ENCODE results near the gene MINAR1.

The MINAR1 gene

DNA sequence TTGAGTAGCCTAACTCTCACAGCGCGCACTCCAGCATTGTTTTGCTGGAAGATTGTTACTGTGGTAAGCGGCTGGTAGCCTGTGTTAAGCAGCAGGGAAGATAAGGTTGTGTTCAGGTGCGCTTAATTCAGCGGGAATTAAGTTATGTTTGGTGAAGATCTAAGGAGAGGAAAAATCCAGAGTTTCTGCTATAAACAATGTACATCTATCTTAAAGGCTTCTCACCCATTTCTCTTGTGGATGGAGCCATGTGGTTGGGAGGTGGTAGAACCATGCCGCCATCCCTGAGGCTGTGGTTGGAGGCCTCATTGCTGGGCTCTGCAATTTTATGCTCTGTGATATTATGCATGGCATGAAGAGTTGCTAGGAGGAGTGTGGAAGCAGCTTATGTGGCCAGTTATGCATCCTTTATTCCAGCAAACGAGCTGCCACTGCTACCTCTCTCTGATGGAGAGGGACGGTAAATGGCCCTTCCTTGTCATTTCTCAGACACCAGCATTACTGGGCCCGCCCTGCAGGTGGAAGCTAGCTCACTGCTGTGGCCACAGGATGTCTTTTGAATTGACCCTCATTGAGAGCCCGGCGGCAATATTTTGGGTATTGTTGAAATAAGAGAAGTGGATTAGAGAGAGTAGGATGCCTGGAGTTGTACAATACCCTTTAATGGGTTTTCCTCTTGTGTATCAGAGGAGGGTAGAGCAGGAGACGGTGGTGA lies 1.3 kb downstream of the MINAR1 start:
- no peak for DNase-seq

DNA sequence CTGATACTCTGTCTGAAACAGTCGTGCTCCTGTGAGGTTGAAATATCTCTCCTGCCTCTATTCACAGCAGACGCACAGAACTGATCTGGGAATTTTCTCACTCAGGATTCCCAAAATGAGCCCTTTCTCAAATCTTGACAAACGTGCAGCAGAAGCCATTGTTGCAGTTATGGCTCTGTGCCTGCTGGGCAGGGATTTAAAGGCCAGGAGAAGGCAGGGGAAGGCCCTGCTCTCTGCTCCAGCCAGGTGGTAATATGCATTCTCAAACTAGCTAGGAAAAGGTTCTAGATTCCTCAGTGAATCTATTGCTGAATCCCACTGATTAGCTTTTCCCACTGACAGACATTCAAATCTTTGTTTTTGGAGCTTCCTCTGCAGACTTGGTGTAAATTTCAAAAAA lies 2.2 kb downstream of the MINAR1 start:
- DNase-seq, result no peak

DNA sequence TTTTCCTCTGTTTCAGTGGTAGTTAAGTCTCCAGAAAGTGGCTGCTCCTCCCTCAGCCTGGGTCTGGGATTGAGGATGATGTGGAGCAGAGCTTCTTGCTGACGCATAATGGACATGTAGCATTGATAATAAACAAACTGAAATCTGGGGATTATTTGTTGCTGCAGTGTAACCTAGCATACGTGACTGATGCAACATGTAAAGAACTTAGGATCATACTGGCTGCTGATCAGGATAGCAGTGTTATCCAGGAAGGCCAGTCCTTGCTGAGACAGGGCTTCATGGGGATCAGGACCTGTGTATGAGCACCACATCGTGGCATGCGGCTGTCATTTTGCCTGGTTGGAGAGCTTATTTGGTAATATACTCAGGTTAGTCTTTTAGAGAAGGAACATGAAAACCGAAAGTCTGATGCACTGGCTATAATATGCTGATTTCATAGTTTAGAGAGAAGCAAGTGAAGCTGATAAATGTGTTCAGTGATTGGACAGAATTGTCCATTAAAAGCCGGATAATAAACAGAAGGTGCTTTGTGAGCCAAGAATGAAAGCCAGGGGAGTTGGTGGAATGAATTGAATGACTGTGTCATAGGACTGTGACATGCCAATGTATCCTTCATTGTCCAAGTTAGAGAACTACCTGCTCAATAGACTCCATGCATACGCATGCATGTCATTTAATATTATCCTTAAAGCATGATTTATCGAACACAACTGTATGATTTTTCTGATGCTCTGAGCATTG lies 4.1 kb downstream of the MINAR1 start:
- no peak for DNase-seq

DNA sequence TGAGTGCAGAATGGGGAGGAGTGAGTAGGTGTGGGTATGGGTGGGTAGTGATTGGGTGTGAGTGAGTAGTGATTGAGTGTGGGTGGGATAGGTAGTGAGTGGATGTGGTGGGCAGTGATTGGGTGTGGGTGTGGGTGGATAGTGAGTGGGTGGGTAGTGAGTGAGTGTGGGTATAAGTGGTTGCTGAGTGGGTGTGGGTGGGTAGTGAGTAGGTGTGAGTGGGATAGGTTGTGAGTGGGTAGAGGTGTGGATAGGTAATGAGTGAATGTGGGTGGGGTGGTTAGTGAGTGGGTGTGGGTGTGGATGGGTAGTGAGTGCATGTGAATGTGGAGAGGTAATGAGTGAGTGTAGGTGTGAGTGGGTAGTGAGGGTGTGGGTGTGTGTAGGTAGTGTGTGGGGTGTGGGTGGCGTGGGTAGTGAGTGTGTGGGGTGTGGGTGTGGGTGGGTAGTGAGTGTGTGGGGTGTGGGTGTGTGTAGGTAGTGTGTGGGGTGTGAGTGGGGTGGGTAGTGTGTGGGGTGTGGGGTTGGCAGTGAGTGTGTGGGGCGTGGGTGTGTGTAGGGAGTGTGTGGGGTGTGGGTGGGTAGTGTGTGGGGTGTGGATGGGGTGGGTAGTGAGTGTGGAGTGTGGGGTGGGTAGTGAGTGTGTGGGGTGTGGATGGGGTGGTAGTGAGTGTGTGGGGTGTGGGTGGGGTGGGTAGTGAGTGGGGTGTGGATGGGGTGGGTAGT lies 5.3 kb downstream of the MINAR1 start:
- no peak for DNase-seq

DNA sequence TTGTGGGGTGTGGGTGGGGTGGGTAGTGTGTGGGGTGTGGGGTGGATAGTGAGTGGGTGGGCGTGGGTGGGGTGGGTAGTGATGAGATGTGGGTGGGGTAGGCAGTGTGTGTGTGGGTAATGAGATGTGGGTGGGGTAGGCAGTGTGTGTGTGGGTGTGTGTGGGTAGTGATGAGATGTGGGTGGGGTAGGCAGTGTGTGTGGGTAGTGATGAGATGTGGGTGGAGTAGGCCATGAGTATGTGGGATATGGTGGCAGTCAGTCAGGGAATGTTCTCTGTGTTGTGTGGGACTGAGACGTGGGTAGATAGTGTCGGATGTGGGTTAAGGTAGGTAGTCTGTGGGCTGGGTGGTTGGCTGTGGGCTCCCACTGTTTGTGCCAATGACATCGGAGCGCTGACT lies 7.1 kb downstream of the MINAR1 start:
- no peak for DNase-seq

DNA sequence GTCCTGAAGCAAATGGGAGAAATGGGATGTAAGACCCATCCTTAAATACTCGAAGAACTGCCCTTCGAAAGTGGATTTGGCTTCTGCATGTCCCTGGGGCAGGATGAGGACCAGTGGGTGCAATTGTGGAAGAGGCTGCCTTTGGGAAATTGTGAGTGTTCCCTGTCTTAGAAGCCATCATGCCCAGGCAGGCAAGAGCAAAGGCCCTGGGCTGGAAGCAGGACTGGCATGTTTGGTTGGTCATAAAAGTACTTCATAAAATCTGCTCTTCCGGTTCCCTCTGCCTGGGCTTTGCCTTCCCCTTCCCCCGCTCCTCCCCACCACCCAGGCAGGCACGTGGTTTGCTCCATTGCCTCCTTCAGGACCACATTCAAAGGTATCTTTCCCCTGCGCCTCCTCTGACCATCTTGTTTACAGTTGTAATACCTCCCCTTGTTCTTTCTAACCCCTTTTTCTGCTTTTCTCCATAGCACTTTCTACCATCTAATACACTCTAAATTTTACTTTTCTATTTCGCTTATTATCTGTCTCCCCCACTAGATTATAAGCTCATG lies 8.3 kb downstream of the MINAR1 start:
- no peak for DNase-seq

DNA sequence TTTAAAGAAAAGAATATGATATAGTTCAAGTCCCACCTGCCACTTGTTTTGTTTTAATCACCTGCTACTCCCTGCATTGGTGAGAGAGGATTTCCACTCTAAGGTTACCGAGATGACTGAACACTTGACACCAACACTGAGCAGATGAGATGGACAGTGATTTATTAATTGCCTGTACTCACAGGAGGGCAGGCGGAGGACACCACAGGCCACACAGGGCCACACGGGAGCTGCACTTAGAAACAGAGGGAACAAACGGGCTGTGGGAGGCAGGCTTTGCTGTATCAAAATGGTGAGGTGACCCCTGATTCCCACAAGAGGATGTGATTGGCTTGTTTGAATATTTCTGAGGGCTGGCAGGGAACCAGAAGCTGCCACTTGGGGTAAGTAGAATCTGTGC lies 10.8 kb downstream of the MINAR1 start:
- DNase-seq, result no peak

DNA sequence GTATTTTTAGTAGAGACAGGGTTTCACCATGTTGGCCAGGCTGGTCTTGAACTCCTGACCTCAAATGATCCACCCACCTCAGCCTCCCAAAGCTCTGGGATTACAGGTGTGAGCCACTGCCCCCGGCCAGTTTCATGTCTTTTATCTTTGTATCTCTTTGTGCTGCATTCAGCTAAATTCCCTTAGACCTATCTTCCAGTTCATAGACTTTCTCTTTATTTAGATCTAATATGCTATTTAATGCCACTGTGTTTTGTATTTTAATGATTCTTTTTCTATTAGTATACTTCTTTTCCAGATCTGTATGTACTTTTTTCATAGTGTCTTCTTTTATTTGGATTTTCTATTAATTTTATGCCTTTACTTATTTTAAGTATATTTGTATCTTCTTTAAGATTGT lies 14.9 kb downstream of the MINAR1 start:
- no peak for DNase-seq

DNA sequence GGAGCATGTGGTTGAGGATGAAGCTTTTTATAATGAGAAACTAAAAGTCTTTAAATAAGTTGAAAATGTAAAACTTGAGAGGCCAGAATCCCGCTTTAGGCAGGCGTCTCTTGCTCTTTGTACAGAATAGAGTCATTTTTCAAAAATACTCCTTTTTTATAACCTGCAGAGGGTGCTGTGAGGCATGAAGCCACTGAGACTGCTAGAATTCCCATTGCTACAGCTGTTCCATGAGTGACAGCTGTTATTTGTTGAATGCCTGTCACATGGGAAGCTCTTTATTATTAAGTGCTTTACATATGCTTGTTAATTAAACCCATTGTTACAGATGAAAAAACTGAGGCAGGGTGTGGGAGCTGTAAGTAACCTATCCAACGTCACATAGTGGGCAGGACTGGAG lies 18.5 kb downstream of the MINAR1 start:
- DNase-seq, result no peak

DNA sequence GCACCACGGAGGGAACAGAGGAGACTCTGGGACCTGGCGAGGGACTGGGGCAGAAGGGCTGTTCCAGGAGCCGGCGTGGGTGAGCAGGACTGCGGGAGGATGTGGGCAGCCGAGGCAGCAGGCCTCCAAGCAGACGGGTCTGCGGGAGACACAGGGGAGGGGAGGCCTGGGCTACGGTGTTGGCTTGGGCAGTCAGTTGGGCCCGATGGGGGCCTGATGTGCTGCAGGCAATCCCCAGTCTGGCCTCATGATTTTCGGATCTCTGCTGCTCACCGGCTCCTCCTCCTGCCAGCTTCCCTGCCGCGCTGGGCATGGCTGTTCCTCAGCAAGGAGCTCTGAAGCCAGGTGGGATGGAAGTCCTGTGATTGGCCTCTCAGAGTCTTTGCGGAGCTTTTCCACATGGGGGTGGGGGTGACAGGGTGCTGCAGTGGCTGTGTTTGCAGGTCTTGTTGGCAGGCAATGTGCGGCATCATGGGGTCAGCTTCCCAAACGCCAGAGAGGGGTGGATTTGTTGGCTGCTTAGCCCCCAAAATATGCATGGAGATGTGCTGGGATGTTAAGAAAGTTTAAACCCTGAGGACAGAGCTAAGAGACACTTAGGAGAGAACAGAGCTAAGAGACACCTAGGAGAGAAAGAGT lies 19.3 kb downstream of the MINAR1 start:
- DNase-seq, result no peak

DNA sequence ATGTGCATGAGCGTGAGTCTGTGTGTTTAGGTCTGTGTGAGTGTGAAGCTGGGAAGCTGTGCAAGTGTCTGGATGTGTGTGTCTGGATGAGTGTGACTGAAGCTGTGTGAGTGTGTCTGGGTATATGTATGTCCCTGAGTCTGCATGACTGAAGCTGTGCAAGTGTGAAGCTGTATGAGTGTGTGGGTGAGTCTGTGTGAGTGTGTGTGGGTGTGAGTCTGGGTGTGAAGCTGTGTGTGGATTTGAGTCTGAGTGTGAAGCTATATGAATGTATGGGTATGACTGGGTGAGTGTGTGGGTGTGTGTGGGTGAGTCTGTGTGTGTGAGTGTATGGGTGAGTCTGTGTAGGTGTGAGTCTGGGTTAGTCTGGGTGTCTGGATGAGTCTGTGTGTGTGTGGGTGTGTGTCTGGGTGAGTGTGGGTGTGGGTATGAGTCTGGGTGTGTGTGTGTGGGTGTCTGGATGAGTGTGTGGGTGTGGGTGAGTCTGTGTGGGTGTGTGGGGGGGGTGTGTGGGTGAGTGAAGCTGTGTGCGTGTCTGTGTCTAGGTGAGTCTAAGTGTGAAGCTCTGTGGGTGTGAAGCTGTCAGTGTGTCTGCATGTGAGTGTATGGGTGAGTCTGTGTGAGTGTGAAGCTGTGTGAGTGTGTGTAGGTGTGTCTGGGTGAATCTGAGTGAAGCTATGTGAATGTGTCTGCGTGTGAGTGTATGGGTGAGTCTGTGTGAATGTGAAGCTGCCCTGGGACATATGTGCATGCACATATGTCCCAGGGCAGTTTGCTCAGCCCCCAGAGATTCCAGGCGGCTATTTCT lies 20.3 kb downstream of the MINAR1 start:
- DNase-seq, result no peak

DNA sequence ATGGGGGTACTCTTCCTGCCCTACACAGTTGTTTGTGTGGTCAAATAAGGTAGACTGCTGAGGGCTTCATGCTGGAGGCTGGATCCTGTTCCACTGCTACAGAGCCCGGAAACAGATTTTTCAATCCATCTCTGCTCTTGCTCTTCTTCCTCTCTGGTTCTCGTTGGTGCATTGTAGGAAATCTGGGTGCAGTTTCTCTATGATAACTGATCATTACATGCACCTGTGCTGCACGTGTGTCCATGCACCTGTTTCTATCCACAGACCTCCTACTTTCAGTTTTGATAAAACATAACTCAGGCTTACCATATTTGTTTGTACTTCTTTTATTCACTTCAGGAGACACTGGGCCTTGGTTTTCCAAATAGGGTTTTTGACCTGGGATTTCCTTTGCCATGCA lies 21.3 kb downstream of the MINAR1 start:
- no peak for DNase-seq

DNA sequence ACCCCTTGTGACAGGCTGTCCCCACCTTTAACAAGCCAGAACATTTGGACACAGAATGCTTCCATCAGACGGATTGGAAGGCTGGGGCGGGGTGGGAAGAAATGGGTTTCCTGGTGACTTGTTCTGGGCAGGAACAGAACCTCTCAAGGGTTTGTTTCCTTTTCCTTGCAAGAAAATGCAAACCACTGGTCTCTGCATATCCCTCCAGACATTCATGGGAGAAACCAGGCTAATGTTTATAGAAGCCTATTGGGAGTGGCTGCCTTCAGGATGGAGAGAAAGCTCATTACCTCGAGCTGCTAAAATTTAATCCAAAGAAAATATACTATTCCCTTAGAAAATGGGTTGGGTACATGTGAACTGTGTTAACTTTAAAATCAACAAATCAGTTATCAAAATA lies 21.9 kb downstream of the MINAR1 start:
- DNase-seq, result no peak

DNA sequence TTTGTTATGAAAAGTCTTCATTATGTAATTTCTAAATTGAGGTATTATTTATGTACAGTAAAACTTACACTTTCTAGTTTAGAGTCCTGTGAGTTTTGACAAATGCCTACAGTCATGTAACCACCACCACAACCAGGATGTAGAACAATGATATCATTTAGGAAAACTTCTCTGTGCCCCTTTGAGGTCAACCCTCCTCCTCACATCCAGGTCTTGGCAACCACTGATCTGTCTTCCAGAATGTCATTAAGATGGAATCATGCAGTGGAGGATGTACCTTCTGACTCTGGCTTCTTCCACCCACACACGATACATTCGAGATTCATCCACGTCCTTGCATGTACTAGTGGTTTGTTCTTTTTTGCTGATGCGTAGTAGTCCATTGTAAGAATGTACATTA lies 23.2 kb downstream of the MINAR1 start:
- no peak for DNase-seq

DNA sequence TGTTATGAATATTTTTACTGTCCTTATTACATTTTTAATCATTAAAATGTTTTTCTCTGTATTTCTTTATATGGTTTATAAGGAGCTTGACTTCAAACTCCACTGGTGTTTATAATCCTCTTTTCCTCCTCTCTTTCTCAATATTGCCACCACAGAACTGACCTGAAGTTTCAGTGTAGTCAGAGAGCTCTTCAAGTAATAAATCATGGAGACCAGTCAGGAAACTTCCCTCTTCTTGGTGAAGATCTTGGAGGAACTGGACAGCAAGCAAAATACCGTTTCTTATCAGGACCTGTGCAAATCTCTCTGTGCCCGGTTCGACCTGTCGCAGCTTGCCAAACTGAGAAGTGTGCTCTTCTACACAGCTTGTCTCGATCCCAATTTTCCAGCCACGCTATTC lies 23.8 kb downstream of the MINAR1 start:
- DNase-seq, result no peak

DNA sequence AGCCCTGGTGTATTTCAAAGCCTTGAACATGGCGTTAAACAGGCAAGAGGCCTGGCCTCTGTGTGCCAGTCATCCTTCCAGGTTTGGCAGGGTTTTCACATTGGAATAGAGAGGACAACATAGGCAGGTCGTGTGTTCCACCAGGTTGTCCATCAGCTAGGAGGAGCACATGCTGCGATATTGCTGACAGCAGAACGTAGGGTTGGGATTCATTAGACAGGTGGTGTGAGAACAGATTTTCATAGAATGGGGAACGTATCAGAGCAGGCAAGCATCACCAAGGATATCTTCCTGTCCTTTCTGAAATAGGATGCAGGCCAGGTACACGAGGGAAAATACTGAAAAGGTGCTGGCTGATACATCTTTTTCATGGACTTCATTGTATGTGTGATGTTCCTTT lies 26.4 kb downstream of the MINAR1 start:
- no peak for DNase-seq

DNA sequence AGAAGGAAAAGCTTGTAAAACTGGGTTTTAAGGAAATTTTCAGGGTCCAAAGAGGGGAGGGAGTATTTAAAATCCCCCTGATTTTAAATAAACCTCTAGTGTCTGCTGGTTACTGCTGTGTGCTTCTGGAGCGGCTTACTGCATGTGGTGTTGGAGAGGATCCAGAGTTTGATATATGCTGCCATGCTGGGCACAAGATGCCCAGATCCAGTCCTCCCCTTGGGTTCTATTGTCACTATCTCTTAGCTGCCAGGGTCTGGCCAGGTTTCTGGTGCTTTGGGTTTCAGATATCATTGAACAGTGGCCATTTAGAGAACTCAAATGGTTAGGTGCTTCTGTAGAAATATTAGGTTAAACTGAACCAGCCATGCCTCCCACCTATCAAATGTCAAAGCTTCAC lies 27.5 kb downstream of the MINAR1 start:
- no peak for DNase-seq

DNA sequence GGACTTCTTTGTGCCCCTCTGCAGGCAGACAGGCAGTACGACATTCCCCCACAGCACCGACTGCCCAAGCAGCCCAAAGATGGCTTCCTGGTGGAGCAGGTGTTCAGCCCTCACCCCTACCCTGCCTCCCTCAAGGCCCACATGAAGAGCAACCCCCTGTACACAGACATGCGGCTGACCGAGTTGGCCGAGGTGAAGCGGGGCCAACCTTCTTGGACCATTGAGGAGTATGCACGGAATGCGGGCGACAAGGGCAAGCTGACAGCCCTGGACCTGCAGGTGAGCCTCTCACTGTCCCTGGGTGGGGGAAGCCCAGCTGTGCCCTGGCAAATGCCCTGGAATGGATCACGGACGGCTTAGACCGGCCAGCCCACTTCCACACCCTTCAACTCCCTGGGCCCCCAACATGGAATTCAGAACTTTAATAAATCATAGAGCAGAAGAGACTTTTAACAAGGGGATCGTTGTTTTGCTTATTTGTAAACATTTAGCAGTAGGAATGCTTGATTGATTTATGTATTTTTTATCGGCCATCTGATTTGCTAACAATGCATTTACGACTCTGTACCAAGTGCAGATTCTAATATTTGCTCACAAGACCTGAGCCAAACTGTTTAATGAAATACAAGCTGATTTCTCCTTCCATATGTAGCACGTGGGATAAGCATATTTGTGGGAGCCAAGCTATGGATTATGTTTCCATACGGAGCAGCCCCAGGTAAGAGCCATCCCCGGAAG lies 31.1 kb downstream of the MINAR1 start:
- no peak for DNase-seq

DNA sequence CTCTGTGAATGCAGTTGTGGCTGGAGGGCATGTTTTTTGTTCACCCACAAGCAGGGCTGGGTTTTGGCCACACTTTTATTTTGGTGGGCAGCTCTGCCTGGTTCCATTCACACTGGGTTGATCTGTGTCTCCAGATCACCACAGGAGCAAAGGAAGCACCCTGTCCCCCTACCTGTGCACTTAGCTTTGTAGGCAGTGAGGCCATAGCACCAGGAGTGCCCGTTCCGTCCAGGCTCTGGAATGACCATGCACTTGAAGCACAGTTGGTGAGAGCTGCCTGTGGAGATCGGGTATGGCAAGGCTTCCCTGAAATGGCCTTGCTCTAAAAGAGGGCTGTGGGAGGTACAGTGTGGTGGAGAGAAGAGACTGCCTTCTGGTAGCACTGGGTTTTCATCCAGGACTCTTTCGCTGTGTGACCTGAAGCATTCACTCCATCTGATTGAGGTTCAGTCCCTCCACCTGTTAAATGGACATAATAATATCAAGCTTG lies 31.7 kb downstream of the MINAR1 start:
- DNase-seq, result no peak

DNA sequence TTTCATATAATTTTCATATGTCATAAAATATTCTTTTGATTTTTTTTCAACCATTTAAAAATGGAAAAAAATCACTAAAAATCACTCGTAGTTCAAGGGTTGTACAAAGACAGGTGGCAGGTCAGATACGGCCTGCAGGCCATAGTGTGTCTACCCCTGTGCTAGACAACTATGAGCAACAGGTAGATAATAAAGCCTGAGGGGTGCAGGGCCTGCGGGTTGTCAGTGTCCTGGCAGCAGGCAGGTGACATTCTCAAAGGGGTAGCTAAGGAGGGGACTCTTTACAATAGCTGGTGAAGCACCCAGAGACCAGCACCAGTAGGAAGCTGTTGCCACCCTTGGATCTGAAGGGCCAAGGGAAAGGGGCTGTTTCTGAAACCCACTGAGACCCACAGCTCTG lies 34.4 kb downstream of the MINAR1 start:
- DNase-seq, result no peak

DNA sequence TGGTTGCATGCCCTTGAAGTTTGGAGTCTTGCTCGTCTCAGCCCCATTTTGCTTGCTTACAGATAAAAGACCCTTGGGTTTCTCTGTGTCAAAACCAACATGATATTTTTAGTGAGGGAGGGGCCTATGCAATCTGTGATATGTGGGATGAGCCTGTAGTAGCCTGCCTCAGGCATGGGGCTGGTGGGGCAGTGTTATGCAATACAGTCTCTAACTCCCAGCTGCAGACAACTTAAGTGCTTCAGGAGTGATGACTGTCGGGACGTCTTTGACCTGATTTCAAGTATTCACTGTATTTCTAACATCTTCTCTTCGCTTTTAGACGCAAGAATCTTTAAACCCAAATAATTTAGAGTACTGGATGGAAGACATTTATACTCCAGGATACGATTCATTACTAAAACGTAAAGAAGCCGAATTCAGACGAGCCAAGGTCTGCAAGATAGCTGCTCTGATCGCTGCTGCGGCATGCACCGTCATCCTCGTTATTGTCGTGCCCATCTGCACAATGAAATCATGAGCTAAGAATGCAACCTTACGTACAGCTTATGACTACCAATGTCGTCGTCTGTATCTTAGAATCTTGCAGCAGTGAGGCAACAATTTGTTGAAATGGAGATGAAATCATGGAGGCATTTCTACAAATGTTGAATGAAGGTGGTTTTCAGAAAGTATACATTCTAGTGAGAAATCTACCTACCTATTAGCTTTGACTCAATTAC lies 35.9 kb downstream of the MINAR1 start:
- no peak for DNase-seq
